HepG2 (cell line): ENCODE data around the gene ZNF30. TPM values are rescaled to one million over a fixed set of nuclear protein-coding genes. Genes with fewer than 3 reads are reported as not detected.

Experiments used
- CHD2 ChIP-seq: IDR thresholded peaks from 2 replicates; pipeline ENCODE4 v1.6.1; 2011; ENCODE audit warnings: low read depth, low read length, improper control_type of control experiment
- FOSL2 ChIP-seq: sonication (generic); formaldehyde crosslinking; IDR thresholded peaks from 2 replicates; pipeline ENCODE4 v1.4.0; 2020; ENCODE audit warnings: missing genetic modification reagents
- GABPA ChIP-seq, 2 experiments: IDR thresholded peaks; 2 replicates each; pipeline ENCODE4 v1.6.1; 2011 to 2016; ENCODE audit warnings: low read depth in 2 of 2, low read length in 1 of 2, missing biosample characterization in 1 of 2, missing genetic modification characterization in 1 of 2
- GATAD2A ChIP-seq: IDR thresholded peaks from 2 replicates; pipeline ENCODE4 v1.6.1; 2016
- IRF2 ChIP-seq: IDR thresholded peaks from 2 replicates; pipeline ENCODE4 v1.6.1; 2018; ENCODE audit warnings: missing genetic modification reagents, missing compliant biosample characterization
- JARID2 ChIP-seq: sonication (generic); formaldehyde crosslinking; IDR thresholded peaks from 2 replicates; pipeline ENCODE4 v1.8.1; 2023; ENCODE audit warnings: missing genetic modification reagents, inconsistent platforms; ENCODE audit not compliant: insufficient replicate concordance
- KLF15 ChIP-seq: sonication (generic); formaldehyde crosslinking; IDR thresholded peaks from 2 replicates; pipeline ENCODE4 v1.8.1; 2023; ENCODE audit warnings: borderline replicate concordance, mild to moderate bottlenecking, inconsistent platforms, missing genetic modification reagents, mixed read lengths
- SMARCC2 ChIP-seq: fragments of 450-650 bp; IDR thresholded peaks from 2 replicates; pipeline ENCODE4 v1.6.1; 2017; ENCODE audit warnings: antibody characterized with exemption, mild to moderate bottlenecking
- SSRP1 ChIP-seq: IDR thresholded peaks from 2 replicates; pipeline ENCODE4 v1.6.1; 2016; ENCODE audit warnings: control low read depth
- TBL1XR1 ChIP-seq: fragments of 150-350 bp; IDR thresholded peaks from 2 replicates; pipeline ENCODE4 v1.6.1; 2014; ENCODE audit warnings: borderline replicate concordance, low read length; ENCODE audit not compliant: partially characterized antibody
- TCF12 ChIP-seq, 2 experiments: fragments of 450-650 bp in 1 of 2; sonication (generic) in 1 of 2; formaldehyde crosslinking in 1 of 2; IDR thresholded peaks; 2 replicates each; pipeline versions ENCODE4 v1.6.1 to v1.8.0; 2017 to 2022; ENCODE audit warnings: antibody characterized with exemption in 1 of 2, mild to moderate bottlenecking in 1 of 2, missing genetic modification reagents in 1 of 2, moderate library complexity in 1 of 2
- ZNF251 ChIP-seq: sonication (generic); formaldehyde crosslinking; IDR thresholded peaks from 2 replicates; pipeline ENCODE4 v1.9.0; 2021; ENCODE audit warnings: mild to moderate bottlenecking, missing genetic modification reagents
- ZNF30 ChIP-seq: sonication (generic); formaldehyde crosslinking; IDR thresholded peaks from 2 replicates; pipeline ENCODE4 v1.5.0; 2020; ENCODE audit warnings: mild to moderate bottlenecking, missing genetic modification reagents
- ZNF543 ChIP-seq: sonication (generic); formaldehyde crosslinking; IDR thresholded peaks from 2 replicates; pipeline ENCODE4 v1.4.0; 2020; ENCODE audit warnings: mild to moderate bottlenecking, missing genetic modification reagents
- ZNF549 ChIP-seq: sonication (generic); formaldehyde crosslinking; IDR thresholded peaks from 2 replicates; pipeline ENCODE4 v1.5.0; 2020; ENCODE audit warnings: missing genetic modification reagents
- ZNF678 ChIP-seq: sonication (generic); formaldehyde crosslinking; IDR thresholded peaks from 2 replicates; pipeline ENCODE4 v1.4.0; 2020; ENCODE audit warnings: mild to moderate bottlenecking, missing genetic modification reagents
- ZNF891 ChIP-seq: sonication (generic); formaldehyde crosslinking; IDR thresholded peaks from 2 replicates; pipeline ENCODE4 v1.5.0; 2020; ENCODE audit warnings: mild to moderate bottlenecking, missing genetic modification reagents
- ZSCAN31 ChIP-seq: sonication (generic); formaldehyde crosslinking; IDR thresholded peaks from 2 replicates; pipeline ENCODE4 v1.5.0; 2020; ENCODE audit warnings: low read depth, mild to moderate bottlenecking, missing genetic modification reagents
- polyA plus RNA-seq, 8 experiments: library from polyadenylated mRNA; depleted of rRNA in 3 of 8; stranded (reverse) in 7 of 8; unstranded in 1 of 8; fragments of >200 nt; fragmentation: Illumina TruSeq in 4 of 8; extraction: Trizol in 4 of 8; gene quantifications; 2 replicates each; pipeline versions ENCODE4 v1.2.1 to v1.2.3, GENCODE V29; 2011 to 2016; ENCODE audit warnings: low read depth in 4 of 8, missing spikeins in 1 of 8, mixed read lengths in 1 of 8; ENCODE audit not compliant: insufficient read depth in 1 of 8
- total RNA-seq, 5 experiments: library from RNA; depleted of rRNA; stranded (reverse); fragments of >200 nt; fragmentation: Illumina TruSeq; extraction: Trizol; gene quantifications; 2 replicates each; pipeline ENCODE4 v1.2.3, GENCODE V29; 2016; ENCODE audit warnings: low read depth in 1 of 5
- TF ChIP-seq, protein P1 (sequence below): sonication (generic); IDR thresholded peaks from 2 replicates; pipeline ENCODE4 v1.6.1; 2016; ENCODE audit warnings: low read depth, borderline replicate concordance
- TF ChIP-seq, protein P2 (sequence below): sonication (generic); formaldehyde crosslinking; IDR thresholded peaks from 2 replicates; pipeline ENCODE4 v1.4.0; 2020; ENCODE audit warnings: missing genetic modification reagents
- TF ChIP-seq, protein P3 (sequence below): sonication (generic); formaldehyde crosslinking; IDR thresholded peaks from 2 replicates; pipeline ENCODE4 v1.4.0; 2020; ENCODE audit warnings: mild to moderate bottlenecking, missing genetic modification reagents
- TF ChIP-seq, protein P4 (sequence below): sonication (generic); formaldehyde crosslinking; conservative IDR thresholded peaks from 2 replicates; pipeline ENCODE4 v1.8.0; 2022; ENCODE audit warnings: mild to moderate bottlenecking, moderate library complexity, missing genetic modification reagents

ZNF30 gene
- total and polyA plus RNA-seq, 2 of the 13 experiments (the other 11 are each of a cell fraction or from before 2014, with no cell fraction given), result 2.3 to 4.4 TPM

DNA sequence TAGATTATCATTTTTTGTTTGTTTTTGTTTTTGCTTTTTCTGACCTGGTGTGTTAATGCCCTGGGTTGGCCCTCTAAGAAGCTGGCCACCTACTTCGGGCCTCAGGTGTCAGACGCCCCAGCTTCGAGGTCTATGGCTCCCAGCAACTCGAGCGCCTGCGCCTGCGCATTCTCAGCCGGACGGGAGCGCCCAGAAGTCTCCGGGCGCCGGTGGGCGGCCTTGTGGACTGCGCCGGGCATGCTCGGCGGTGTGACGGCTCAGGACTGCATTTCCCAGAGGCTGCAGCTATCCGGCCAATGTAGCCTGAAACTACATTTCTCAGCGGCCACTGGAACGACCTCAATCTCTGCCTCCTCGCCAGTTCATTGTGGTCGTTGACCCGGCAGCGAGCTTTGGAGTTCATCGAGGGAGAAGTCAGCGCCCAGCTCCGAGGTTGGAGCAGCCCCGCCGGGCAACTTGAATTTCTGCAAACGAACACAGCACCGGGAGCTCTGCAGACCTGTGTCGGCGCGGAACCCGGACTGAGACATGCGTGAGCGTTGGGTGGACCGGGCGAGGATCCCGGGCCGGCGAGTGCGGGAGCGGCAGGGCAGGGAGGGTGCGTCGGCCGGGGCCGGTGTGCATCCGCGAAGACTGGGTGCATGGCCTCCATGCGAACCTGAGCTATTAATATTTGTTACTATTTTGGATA, at the start of gene ZNF30 (continued):
- TF ChIP-seq, protein P1, sequence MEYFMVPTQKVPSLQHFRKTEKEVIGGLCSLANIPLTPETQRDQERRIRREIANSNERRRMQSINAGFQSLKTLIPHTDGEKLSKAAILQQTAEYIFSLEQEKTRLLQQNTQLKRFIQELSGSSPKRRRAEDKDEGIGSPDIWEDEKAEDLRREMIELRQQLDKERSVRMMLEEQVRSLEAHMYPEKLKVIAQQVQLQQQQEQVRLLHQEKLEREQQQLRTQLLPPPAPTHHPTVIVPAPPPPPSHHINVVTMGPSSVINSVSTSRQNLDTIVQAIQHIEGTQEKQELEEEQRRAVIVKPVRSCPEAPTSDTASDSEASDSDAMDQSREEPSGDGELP, result no peak
- TF ChIP-seq, protein P2, sequence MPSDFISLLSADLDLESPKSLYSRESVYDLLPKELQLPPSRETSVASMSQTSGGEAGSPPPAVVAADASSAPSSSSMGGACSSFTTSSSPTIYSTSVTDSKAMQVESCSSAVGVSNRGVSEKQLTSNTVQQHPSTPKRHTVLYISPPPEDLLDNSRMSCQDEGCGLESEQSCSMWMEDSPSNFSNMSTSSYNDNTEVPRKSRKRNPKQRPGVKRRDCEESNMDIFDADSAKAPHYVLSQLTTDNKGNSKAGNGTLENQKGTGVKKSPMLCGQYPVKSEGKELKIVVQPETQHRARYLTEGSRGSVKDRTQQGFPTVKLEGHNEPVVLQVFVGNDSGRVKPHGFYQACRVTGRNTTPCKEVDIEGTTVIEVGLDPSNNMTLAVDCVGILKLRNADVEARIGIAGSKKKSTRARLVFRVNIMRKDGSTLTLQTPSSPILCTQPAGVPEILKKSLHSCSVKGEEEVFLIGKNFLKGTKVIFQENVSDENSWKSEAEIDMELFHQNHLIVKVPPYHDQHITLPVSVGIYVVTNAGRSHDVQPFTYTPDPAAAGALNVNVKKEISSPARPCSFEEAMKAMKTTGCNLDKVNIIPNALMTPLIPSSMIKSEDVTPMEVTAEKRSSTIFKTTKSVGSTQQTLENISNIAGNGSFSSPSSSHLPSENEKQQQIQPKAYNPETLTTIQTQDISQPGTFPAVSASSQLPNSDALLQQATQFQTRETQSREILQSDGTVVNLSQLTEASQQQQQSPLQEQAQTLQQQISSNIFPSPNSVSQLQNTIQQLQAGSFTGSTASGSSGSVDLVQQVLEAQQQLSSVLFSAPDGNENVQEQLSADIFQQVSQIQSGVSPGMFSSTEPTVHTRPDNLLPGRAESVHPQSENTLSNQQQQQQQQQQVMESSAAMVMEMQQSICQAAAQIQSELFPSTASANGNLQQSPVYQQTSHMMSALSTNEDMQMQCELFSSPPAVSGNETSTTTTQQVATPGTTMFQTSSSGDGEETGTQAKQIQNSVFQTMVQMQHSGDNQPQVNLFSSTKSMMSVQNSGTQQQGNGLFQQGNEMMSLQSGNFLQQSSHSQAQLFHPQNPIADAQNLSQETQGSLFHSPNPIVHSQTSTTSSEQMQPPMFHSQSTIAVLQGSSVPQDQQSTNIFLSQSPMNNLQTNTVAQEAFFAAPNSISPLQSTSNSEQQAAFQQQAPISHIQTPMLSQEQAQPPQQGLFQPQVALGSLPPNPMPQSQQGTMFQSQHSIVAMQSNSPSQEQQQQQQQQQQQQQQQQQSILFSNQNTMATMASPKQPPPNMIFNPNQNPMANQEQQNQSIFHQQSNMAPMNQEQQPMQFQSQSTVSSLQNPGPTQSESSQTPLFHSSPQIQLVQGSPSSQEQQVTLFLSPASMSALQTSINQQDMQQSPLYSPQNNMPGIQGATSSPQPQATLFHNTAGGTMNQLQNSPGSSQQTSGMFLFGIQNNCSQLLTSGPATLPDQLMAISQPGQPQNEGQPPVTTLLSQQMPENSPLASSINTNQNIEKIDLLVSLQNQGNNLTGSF (CRISPR knock-in tag), result peak; percentile 76; the same call in 1 of the 2 replicates
- TF ChIP-seq SSRP1, result no peak
- TF ChIP-seq, protein P3, sequence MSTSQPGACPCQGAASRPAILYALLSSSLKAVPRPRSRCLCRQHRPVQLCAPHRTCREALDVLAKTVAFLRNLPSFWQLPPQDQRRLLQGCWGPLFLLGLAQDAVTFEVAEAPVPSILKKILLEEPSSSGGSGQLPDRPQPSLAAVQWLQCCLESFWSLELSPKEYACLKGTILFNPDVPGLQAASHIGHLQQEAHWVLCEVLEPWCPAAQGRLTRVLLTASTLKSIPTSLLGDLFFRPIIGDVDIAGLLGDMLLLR (CRISPR knock-in tag), result peak; percentile 77; the same call in 1 of the 2 replicates
- no peak for TF ChIP-seq SMARCC2
- TF ChIP-seq ZNF251 (CRISPR knock-in tag), result no peak
- TF ChIP-seq ZNF891 (CRISPR knock-in tag), result peak; percentile 94
- TF ChIP-seq ZNF30 (CRISPR knock-in tag), result no peak
- TF ChIP-seq TBL1XR1, result no peak
- no peak for TF ChIP-seq TCF12 (IDR thresholded peaks at IDR 0.05)
- no peak for TF ChIP-seq TCF12 (CRISPR knock-in tag; IDR thresholded peaks at IDR 0.05)
- no peak for TF ChIP-seq GABPA (IDR thresholded peaks at IDR 0.05; ENCODE audit: low read depth, low read length)
- peak; percentile 68 for TF ChIP-seq GABPA (CRISPR knock-in tag; IDR thresholded peaks at IDR 0.05; ENCODE audit: low read depth)
- TF ChIP-seq ZSCAN31 (CRISPR knock-in tag), result peak; percentile 68; the same call in 1 of the 2 replicates
- peak; percentile 56 for TF ChIP-seq GATAD2A (CRISPR knock-in tag)
- no peak for TF ChIP-seq ZNF678 (CRISPR knock-in tag)
- TF ChIP-seq ZNF549 (CRISPR knock-in tag), result no peak
- peak; percentile 26; the same call in 1 of the 2 replicates for TF ChIP-seq FOSL2 (CRISPR knock-in tag)
- TF ChIP-seq KLF15, result no peak
- TF ChIP-seq CHD2, result peak; percentile 11; the same call in 1 of the 2 replicates
- peak; percentile 52 for TF ChIP-seq JARID2 (CRISPR knock-in tag)
- TF ChIP-seq ZNF543 (CRISPR knock-in tag), result peak; percentile 43; the same call in 1 of the 2 replicates
- TF ChIP-seq IRF2, result peak; percentile 73; the same call in 1 of the 2 replicates
- TF ChIP-seq, protein P4, sequence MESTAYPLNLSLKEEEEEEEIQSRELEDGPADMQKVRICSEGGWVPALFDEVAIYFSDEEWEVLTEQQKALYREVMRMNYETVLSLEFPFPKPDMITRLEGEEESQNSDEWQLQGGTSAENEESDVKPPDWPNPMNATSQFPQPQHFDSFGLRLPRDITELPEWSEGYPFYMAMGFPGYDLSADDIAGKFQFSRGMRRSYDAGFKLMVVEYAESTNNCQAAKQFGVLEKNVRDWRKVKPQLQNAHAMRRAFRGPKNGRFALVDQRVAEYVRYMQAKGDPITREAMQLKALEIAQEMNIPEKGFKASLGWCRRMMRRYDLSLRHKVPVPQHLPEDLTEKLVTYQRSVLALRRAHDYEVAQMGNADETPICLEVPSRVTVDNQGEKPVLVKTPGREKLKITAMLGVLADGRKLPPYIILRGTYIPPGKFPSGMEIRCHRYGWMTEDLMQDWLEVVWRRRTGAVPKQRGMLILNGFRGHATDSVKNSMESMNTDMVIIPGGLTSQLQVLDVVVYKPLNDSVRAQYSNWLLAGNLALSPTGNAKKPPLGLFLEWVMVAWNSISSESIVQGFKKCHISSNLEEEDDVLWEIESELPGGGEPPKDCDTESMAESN, result peak; percentile 85
